Activated T-cell treated with anti-CD3 and anti-CD28 coated beads for 4 hours (primary cell): ENCODE data around the gene RBM18.

Experiments
- DNase-seq: peaks from one replicate; pipeline ENCODE4 v3.0.0-alpha.2; 2020

RBM18 gene, protein sequence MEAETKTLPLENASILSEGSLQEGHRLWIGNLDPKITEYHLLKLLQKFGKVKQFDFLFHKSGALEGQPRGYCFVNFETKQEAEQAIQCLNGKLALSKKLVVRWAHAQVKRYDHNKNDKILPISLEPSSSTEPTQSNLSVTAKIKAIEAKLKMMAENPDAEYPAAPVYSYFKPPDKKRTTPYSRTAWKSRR

DNA sequence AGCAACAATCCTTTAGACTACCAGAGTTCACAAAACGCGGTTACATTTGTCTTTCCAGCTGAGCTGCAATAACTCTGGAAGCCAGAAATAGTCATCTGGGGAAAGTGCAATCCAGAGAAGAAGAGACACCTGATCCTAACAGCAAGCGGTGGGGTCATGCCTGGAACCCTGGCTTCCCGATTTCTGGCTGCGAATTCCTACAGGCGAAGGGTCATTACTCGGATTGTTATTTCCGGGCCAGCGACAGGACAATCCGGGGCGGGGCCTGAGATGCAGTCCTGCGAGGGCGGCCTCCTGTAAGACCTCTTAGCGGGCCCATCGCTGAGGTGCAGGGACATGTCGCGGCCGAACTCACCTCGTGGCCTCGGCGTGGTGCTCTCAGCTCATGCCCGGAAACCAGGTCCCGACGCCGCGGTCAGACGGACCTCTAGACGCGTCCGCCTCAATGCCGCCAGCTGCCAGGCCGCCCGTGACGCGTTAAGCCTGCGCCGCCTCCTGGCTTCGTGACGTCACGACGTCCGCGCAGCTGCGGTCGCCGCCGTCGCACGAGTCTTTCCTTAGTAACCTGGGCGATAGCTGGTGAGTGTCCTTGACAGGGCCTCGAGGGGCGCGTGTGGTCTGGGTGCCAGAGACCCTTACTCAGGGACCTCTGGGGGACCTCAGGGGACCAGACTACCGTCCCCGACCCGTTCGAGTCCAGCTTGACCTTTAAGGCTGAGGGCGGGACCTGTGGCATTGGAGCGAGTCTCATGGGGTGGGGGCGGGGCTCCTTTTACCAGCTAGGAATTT, at the start of gene RBM18, which contains the start of gene MRRF:
TSS of gene RBM18 (minus strand) at position 481 of the 789 bp plus-strand sequence. CDS start 3,348 bp downstream, outside the sequence.
TSS of gene MRRF (plus strand) at position 523 of the 789 bp plus-strand sequence. CDS start 6,010 bp downstream, outside the sequence.
- DNase-seq = peak; percentile 86

DNA sequence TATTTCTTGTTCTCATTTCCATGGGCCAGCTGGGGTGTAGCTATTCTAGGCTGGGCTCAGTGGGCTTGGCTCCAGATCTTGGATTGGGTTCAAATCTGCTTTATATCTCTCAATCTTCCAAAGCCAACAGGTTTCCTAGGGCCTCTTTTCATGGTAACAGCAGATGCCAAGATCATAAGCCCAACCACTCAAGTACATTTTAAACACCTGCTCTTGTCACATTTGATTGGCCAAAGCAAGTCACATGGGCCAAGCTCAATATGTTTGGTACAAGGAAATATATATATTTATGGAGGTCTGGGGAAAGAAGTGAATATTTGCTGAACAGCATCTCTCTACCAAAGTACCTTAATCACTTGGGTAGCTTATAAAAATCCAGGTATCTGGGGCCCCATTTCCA, 49.5 kb upstream of the RBM18 start:
- no peak for DNase-seq

DNA sequence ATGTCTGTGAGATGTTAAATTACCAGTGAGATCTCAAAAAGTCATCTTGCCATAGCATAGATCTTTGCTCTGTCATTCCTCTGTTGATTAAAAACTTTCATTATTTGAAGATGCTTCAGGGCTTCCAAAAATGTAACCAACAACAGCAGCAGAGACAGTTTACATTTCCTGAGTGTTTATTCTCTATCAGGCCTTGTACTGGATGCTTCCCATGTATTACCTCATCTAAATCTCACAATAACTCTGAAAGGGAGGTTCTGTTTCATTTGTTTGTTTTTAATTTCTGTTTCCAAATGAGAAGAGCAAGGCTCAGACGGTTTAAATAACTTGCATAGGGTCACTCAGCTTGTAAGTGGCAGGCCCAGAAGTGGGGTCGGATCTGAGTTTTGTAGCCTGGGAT, 45.2 kb upstream of the RBM18 start:
- DNase-seq = no peak

DNA sequence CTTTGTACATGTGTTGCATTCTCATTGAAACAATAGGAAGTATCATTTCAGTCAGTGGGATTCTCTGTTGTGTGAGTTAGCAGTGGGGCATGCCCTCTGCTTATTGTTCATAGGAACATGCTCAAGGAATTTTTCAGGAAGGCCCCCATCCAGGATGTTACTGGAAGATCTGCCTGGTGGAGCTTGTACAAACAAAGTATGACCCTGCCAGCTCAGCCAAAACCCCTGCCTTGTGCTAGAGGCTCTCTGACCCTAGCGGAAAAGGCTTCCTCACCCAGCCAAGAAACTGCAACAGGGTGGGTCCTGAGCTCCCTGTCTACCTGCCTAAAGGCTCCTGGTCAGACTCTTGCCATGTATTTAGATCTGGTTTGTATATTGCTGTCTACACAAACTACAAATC, 43.3 kb upstream of the RBM18 start:
- DNase-seq = no peak

DNA sequence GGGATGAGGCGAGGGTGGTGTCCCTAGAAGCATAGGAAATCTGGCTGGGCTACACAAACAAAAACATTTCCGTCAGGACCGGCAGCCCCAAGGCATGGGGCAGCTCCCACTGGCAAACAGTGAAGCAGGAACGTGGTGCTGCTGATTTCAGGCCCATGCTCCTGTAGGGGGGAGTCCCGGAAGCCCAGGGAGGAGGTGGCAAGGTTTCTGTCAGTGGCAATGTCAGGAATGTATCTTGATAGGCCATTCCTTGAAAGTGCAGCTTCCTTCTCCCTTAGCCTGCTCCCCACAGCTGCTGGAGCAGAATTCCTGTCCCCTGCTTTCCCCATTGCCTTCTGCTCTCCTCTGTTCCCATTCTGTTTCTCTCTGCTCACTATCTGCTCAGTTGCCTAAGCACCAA, 42.4 kb upstream of the RBM18 start:
- no peak for DNase-seq

DNA sequence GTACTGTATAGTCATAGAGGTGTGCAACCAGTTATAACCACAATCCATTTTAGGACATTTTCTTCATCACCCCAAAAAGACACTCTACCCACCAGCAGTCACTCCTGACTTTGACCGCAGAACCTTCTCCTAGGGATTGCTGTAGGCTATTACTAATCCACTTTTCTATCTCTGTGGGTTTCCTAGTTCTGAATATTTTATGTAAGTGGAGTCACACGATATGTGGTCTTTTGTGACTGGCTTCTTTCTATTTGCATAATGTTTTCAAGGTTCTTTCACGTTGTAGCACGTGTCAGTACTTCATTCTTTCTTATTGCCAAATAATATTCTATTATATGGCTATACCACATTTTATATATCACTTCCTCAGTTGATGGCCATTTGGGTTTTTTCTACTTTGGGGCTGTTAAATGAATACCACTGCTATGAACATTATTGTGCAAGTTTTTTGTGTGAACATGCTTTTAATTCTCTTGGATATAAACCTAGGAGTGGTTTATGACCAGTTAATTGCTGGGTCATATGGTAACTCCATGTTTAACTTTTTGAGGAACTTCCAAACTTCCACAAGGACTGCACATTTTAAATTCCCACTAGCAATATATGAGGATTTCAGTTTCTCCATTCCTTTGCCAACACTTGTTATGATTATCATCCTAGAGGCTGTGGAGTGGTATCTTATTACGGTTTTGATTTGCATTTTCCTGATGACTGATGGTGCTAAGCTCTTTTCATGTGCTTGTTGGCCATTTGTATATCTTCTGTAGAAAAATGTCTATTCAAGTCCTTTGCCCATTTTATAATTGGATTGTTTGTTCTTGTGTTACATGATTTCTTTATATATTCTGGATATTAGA, 37.8 kb upstream of the RBM18 start:
- DNase-seq = no peak

DNA sequence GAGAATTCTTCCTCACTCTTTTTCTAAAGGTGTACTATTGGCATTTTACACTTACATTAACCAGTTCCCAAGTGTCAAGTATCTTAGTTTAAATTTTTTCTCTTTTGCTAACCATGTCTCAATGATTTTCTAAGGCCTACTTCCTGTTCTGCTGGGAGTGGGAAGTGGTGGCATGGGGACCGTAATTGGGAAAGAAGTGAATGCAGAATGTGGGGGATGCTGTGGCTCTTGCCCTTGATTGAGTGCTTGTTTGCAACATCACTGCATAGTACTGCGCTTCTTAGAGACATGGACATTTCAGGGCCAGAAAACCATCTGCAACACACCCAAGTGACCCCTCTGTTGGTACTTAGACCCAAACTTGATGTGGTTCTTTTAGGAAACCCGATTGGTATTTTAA, 32.9 kb upstream of the RBM18 start:
- no peak for DNase-seq

DNA sequence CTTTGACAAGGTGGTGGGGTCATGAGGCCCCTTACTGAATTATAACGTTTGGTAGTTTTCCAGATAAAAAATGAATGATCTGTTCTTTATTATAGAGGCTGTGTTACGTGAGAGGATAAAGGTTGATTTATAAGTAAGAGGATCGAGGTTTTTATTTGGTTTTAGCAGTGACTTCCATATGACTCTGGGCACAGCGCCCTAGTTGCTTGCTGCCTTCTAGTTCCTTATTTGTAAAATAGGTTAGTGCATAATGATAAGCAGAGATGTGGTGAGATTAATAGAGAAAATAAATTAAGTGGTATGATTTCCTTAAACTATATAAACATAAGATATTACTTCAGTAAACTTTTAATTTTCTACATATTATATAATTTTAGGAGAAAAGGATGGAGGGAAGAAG, 29.9 kb upstream of the RBM18 start:
- DNase-seq = no peak

DNA sequence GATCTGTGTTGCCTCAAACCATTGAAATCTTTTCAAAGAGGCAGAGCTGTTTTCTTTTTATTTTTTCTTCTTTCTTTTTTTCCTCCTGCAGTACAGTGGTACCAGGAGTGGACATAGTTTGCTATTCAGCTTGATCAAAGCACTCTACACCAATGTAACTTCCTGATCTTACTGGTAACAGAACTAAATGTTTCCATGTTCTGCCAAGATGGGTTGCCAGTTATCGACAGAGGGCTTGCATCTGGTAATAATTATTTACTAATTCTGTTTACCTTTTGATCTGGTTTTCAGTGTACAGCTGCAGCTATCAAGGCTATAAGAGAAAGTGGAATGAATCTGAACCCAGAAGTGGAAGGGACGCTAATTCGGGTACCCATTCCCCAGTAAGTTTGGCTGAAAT, 26.8 kb upstream of the RBM18 start:
- no peak for DNase-seq

DNA sequence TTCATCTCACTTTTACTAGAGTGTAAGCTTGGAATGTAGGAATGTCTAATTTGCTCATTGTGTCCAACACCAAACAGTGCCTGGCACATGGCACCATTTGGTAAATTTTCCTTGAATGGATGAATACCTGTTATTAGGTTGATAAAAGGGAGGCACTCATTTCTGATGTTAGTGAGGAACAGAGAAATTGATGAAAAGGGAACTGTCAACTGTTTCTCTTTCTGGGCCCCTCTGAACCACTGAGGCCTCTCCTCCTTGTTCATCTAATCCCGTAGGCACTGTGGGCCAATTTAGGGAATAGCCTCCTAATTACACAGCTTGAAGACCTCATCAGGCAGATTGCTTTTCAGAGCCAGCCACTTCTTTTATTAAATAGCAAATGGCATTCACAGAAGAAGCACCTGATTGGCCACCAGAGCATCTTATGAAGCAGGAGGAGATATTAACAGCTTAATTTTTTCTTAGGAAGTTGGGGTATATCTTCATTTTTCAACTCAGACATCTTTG, 22.6 kb upstream of the RBM18 start:
- DNase-seq = no peak

DNA sequence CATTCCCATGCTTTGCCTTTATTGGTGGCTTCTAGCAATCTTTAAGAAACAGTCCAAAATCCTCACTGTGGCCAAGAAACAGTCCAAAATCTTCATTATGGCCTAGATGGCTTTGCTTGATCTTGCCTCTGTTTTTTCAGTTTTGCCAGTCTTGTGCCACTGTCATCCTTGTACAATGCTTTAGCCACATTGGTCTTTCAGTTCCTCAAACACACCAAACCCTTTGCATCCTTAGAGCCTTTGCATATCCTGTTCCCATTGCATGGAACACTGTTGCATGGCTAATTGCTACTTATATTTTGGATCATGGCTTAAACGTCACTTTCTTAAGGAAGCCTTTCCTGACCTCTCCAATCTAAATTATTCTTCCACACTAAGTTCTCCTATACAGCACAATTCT, 22.1 kb upstream of the RBM18 start:
- no peak for DNase-seq

DNA sequence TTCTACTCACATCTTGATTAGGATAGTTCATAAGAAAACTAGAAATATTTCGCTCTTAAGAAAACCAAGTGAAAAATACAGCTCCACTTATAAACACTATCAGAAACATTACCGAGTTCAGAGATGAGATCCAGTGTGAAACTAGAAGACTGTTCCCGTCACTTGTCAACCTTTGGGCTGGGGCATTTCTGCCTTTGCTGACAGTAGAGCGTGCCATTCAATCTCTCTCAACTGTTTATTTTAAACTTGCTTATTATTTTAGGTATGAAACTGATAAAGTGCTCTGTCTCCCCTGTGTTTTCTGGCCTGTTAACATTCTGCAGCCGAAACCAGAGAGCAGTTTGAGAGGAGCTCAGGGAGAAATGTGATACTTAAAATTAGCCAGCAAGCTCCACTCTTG, 16.7 kb upstream of the RBM18 start:
- no peak for DNase-seq

DNA sequence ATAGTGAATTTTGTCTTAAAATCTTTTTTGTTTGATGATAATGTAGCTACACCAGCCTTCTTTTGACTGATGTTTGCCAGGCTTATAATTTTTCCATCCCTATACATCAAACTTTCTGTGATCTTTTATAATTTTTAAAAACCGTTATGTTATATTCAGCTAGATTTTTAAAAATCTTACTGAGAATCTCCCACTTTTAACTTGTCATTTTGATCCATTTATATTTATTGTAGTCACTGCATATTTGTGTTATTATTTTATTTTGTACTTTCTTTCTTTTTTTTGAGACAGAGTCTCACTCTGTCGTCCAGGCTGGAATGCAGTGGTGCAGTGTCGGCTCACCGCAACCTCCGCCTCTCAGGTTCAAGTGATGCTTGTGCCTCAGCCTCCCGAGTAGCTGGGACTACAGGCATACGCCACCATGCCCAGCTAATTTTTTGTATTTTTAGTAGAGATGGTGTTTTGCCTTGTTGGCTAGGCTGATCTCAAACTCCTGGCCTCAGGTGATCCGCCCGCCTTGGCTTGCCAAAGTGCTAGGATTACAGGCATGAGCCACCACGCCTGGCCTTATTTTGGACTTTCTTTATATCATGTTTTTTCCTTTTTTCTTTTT, 12.8 kb upstream of the RBM18 start:
- no peak for DNase-seq

DNA sequence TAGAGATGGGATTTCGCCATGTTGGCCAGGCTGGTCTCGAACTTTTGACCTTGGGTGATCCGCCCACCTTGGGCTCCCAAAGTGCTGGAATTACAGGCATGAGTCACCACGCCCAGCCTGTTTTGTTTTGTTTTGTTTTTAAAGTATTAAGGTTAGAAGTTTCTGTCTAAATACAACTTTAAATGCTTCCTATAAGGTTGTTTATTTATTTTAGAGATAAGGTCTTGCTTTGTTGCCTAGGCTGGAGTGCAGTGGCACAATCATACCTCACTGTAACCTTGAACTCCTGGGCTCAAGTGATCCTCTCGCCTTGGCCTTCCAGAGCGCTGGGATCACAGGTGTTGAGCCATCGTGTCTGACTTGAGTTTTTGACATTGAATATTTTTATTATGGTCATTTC, 11.5 kb upstream of the RBM18 start:
- no peak for DNase-seq

DNA sequence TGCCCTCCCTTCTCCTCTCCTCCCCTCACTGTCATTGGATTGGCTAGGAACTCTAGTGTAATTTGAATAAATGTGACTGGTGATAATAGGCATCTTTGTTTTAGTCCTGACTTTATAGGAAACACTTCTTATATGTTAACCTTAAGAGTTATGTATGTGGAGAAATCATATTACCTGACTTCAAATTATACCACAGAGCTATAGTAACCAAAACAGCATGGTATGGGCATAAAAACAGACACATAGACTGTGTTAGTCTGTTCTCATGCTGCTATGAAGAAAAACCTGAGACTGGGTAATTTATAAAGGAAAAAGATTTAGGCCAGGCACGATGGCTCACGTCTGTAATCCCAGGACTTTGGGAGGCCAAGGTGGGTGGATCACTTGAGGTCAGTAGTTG, 9.4 kb upstream of the RBM18 start:
- DNase-seq = no peak

DNA sequence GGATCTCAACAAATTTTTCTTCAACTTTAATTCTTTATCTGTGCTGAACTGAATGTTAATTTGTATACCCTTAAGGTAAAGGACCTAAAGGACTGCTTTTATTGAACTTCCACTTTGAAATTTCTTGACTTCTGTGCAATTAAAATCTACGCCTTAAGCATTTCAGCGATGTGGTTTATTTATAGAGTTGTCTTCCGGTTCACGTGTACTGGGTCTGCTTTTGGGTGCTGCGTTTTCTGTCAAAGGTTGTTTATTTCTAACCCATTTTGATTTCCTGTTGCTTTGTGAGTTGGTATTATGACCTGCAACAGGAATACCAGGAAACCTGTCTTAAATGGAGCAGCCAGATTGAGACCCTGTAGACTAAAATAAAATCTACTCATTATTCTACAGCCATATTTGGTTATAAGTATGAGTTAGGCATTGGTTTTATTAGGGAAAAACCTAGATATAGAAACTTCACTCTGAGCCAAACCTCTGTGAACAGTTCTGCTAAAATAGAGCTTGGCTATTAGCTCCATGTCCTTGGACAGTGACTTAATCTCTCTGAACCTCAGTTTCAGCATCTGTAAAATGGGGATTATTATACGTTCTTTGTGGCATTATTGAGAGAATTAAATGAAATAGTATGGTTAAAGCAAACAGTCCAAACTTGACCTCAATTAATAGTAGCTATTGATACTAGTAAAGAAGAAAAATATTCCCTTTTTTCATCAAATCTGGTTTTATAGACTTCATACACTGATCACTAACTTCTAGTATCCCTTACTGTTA, 3.6 kb upstream of the RBM18 start:
- no peak for DNase-seq

DNA sequence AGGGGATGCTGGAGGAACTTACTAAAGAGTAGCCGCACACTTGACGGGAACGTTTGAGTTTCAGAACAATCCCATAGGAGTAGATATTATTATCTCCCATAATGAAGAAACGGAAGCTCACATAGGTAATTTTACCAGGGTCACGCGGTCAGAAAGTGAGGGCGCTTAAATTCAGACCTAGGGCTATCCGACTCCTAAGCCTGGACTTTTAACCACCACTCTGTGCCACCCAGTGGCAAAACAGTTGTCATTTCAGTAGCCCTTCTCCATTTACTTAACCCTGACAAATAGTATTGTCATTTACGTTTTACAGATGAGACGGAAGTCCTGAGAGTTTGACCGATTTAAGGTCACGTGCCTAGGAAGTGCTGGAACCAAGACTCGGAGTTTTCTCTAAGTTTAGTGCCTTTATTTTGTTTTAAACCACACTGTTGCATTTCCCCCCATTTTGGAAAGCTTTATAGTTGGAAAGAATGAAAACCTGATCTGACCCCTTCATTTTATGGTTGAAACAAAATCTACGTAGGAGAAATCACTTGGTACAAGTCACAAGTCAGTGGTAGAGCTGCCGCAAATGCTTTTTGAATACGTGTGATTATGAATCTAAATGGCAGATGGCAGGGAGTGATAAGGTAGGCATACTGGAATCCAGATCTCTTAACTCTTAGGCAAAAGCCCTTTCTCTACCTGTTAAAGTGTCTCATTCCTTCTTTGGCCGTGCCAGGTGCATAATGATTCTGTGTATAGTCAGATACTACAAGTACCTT, 692 bp upstream of the RBM18 start:
- no peak for DNase-seq

DNA sequence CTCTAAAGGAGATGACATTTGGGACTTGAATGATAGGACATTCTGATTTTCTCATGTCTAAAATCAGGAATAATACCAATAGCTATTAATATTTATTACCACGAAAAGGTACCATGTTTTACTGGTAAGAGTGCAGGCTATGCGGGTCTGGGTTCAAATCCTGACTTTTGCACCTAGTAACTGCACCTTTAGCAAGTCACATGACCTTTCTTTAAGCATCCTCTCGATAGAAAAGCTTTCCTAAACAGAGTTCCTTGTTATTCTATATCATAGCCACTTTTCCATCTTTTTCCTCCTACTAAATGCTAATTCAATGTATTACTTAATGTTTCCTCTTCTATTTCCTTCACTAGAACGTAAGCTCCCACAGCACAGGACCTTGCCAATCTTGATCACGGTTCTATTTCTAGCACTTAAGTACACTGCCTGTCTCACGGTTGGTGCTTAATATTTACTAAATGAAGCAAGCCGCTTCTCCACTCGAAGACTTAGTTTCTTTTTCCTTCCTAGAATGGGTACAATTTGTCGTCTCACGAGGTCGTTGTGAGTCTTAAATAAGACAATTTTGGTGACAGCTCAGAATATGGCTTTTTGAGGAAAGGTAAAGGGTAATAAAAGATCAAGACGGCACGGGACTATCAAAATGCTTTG, 816 bp downstream of the RBM18 start:
- DNase-seq = no peak

DNA sequence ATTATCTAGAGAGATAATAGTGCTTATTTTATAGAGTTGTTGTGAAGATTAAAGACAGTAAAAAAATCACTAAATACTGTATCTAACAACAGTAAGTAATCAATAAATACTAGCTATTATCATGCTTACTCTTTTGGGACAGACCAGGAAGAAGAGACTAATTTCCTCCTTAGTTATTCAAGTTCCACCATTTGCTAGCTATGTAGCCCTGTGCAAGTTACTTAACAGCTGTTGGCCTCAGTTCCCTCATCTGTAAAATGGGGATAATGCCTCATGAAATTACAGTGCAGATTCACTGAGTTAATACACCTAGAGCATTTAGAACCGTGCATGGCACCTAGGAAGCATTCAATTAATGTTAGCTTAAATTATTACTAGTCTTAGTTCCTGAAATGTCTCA, 2.6 kb downstream of the RBM18 start:
- DNase-seq = no peak

DNA sequence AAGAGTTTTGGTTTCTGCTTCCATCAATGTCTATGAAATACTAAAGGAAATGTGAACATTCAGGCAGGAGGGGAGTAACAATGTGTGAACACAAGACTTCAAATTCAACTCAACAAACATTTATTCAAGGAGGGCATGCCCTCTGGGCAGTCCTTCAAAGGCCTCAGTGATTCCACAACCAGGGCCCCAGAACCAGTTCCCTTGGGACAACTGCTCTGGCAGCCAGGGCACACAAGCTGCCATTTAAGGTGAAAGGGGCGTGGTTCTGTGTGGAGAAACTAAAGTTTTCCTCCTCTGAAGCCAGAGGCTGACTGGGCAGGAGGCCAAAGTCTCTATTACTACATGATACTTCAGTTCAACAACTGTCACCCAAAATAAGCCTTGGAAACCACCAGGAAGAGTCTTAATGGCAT, 3.2 kb downstream of the RBM18 start:
- DNase-seq = no peak

DNA sequence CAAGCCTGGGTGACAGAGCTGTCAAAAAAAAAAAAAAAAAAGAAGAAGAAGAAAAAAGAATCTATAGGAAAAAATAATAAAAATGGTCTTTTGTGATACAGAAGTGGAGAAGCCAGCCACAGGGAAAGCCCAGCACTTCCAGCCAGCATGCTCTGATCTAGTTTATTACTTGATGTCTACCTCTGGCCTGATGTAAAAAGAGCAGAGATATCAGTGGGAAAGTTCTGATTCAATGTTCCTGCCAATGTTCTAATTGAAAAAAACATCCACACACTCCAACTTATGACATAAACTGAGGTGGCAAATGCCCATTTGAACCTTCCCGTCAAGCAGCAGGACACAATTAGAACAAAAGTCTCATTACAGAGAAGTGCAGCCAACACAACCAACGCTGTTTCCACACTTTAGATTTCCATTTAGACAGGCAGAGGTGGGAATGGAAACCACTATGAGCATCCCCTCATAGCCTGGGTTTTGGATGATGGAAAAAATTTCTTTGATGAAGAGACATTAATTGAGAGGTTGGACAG, 5.7 kb downstream of the RBM18 start:
- DNase-seq = no peak
